Measurements from ENCODE around the gene OVCH1. TPM values are rescaled to one million over a fixed set of nuclear protein-coding genes. Genes with fewer than 3 reads are reported as not detected.
"Not testable (repeated sequence)": the region's sequence is repeated elsewhere in the genome, so short reads cannot be mapped to it uniquely, and the experiment has no call there.

Gene OVCH1
- total RNA-seq, 1 experiment from 2014 or later, result not detected

DNA sequence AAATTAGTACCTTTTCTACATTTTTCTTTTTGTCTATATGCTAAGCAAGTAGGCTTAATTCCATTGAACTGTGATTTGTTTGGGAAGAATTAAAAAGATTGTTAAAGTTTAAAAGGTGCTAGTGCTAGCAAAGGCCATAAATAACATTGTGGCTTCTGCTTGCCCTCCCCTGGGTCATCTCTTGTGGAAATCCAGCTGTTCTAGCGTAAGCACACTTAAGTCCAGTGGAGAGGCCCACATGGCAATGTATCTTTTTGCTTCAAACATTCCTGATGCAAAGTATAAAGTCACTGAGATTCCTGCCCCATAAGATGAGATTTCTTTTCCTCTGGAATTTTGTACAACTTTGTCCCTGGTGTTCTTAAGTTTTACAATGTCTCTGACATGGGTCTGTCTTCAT is 102.1 kb downstream of the OVCH1 start:
- no peak for TF ChIP-seq CTCF (conservative IDR thresholded peaks at IDR 0.05)
- no peaks in the 10 kb centered on the region for H3K79me2 ChIP-seq (ENCODE audit: insufficient read depth, low read length)
- H3K27ac ChIP-seq (ENCODE audit: insufficient read length, low read depth, low read length), result no peak overlapping the region

DNA sequence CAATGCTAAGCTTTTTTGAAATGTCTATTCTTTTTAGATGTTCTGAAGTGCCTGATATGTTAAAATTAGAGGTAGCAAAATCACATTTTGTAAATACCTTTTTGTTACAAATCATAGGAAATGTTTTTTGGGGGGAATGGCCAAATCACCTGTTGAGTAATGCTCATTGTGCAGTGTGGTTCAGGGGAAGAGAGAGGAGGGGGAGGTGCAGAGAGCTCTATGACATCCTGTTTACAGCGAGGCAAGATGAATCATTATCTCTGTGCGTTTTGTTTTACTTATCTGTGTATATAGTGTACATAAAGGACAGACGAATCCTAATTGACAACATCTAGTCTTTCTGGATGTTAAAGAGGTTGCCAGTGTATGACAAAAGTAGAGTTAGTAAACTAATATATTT is 107.1 kb downstream of the OVCH1 start:
- H3K79me2 ChIP-seq (ENCODE audit: insufficient read depth, low read length); H3K36me3 Mint-ChIP-seq (ENCODE audit: insufficient read depth in 1 of 3, low read depth in 3 of 3); H3K27me3 Mint-ChIP-seq (ENCODE audit: low read depth); H3K23me2 ChIP-seq (ENCODE audit: insufficient read length, low read depth, low read length, poor library complexity, severe bottlenecking); H3K4me3 Mint-ChIP-seq; H3K56ac ChIP-seq (ENCODE audit: insufficient read length, low read depth, low read length); H2BK12ac ChIP-seq (ENCODE audit: insufficient read length, low read depth, low read length); H3K23ac ChIP-seq (ENCODE audit: insufficient read length, low read depth, low read length); H3K4me2 ChIP-seq (ENCODE audit: insufficient read depth, insufficient read length, low read length); H3K27me3 ChIP-seq (ENCODE audit: insufficient read depth, low read length); H3K9me3 ChIP-seq (ENCODE audit: control insufficient read depth, low read depth, low read length); H3K4me1 ChIP-seq (ENCODE audit: insufficient read depth, low read length); H3K14ac ChIP-seq (ENCODE audit: insufficient read depth, low read length); H2AK5ac ChIP-seq (ENCODE audit: insufficient read length, low read length); H3K27ac Mint-ChIP-seq; H3K9me3 Mint-ChIP-seq; H4K8ac ChIP-seq (replicated peaks; ENCODE audit: insufficient read length, low read depth, low read length); H2BK120ac ChIP-seq (ENCODE audit: low read depth, low read length, poor library complexity, severe bottlenecking); H4K20me1 ChIP-seq (ENCODE audit: control insufficient read depth, insufficient read depth, insufficient read length); H3K4me1 Mint-ChIP-seq; H3K9ac ChIP-seq (ENCODE audit: extremely low read depth, insufficient read length, low read length); H4K91ac ChIP-seq (ENCODE audit: insufficient read length, low read depth, low read length); DNase-seq; H2BK20ac ChIP-seq (ENCODE audit: low read depth, low read length, poor library complexity, severe bottlenecking); H3K18ac ChIP-seq (ENCODE audit: insufficient read length, low read depth, low read length); H2BK15ac ChIP-seq (ENCODE audit: low read depth, low read length); H2AFZ ChIP-seq (ENCODE audit: low read length); H2BK5ac ChIP-seq (ENCODE audit: insufficient read length, low read length); H3K27ac ChIP-seq (ENCODE audit: insufficient read length, low read depth, low read length); H4K5ac ChIP-seq (ENCODE audit: insufficient read length, low read depth, low read length); H3K79me1 ChIP-seq (ENCODE audit: insufficient read depth, low read depth, low read length, poor library complexity, severe bottlenecking); H3T11ph ChIP-seq (ENCODE audit: low read length); H3K4ac ChIP-seq (ENCODE audit: low read depth, low read length): not testable (repeated sequence)
- no CpG with 5 or more reads among the region's 3 CpGs for WGBS (ENCODE audit: extremely low coverage, insufficient read length, low lambda C conversion rate)

More for the DNA sequence above, 102.1 kb downstream of the OVCH1 start:
- H3K14ac ChIP-seq (ENCODE audit: insufficient read depth, low read length), result no peak overlapping the region
- no peaks in the 10 kb centered on the region for H3K79me1 ChIP-seq (ENCODE audit: insufficient read depth, low read depth, low read length, poor library complexity, severe bottlenecking)
- DNase-seq, result no peak
- no peak overlapping the region for H2BK12ac ChIP-seq (ENCODE audit: insufficient read length, low read depth, low read length)
- no peaks in the 10 kb centered on the region for H4K20me1 ChIP-seq (ENCODE audit: control insufficient read depth, insufficient read depth, insufficient read length)
- H2AK5ac ChIP-seq (ENCODE audit: insufficient read length, low read length), result no peak overlapping the region
- H4K5ac ChIP-seq (ENCODE audit: insufficient read length, low read depth, low read length), result no peak overlapping the region
- no peaks in the 10 kb centered on the region for H3K23me2 ChIP-seq (ENCODE audit: insufficient read length, low read depth, low read length, poor library complexity, severe bottlenecking)
- no peak overlapping the region for H2BK120ac ChIP-seq (ENCODE audit: low read depth, low read length, poor library complexity, severe bottlenecking)
- H3K27me3 ChIP-seq (ENCODE audit: insufficient read depth, low read length), result no peaks in the 10 kb centered on the region
- no peak overlapping the region for H2AFZ ChIP-seq (ENCODE audit: low read length)
- no peaks in the 10 kb centered on the region for H3K4me1 ChIP-seq (ENCODE audit: insufficient read depth, low read length)
- no peak overlapping the region for H4K8ac ChIP-seq (replicated peaks; ENCODE audit: insufficient read length, low read depth, low read length)
- Mint-ChIP-seq H3K27ac (no peak overlapping the region), H3K4me1 (no peaks in the 10 kb centered on the region), H3K4me3 (no peak overlapping the region), H3K36me3 (ENCODE audit: insufficient read depth in 1 of 3, low read depth in 3 of 3) (no peaks in the 10 kb centered on the region), H3K9me3 (no peaks in the 10 kb centered on the region), H3K27me3 (ENCODE audit: low read depth) (no peaks in the 10 kb centered on the region)
- H3K4me2 ChIP-seq (ENCODE audit: insufficient read depth, insufficient read length, low read length), result no peak overlapping the region
- no peak overlapping the region for H3K9ac ChIP-seq (ENCODE audit: extremely low read depth, insufficient read length, low read length)
- H4K91ac ChIP-seq (ENCODE audit: insufficient read length, low read depth, low read length), result no peak overlapping the region
- H2BK5ac ChIP-seq (ENCODE audit: insufficient read length, low read length), result no peak overlapping the region
- no peak overlapping the region for H2BK20ac ChIP-seq (ENCODE audit: low read depth, low read length, poor library complexity, severe bottlenecking)
- H3K4ac ChIP-seq (ENCODE audit: low read depth, low read length), result no peak overlapping the region
- H3K18ac ChIP-seq (ENCODE audit: insufficient read length, low read depth, low read length), result no peak overlapping the region
- no peak overlapping the region for H3T11ph ChIP-seq (ENCODE audit: low read length)
- H3K9me3 ChIP-seq (ENCODE audit: control insufficient read depth, low read depth, low read length), result no peaks in the 10 kb centered on the region
- H2BK15ac ChIP-seq (ENCODE audit: low read depth, low read length), result no peak overlapping the region
- no CpG with 5 or more reads among the region's 1 CpG for WGBS (ENCODE audit: extremely low coverage, insufficient read length, low lambda C conversion rate)
- no peak overlapping the region for H3K56ac ChIP-seq (ENCODE audit: insufficient read length, low read depth, low read length)
- H3K23ac ChIP-seq (ENCODE audit: insufficient read length, low read depth, low read length), result no peak overlapping the region
